Stimulated activated CD4-positive, alpha-beta T cell treated with anti-CD3 and anti-CD28 coated beads, Interleukin-2, amount 100 ng/mL, for 4 hours (primary cell): ENCODE measurements around the gene PITHD1.
"Not testable (repeated sequence)": the region's sequence is repeated elsewhere in the genome, so short reads cannot be mapped to it uniquely, and the experiment has no call there.

Experiments
- DNase-seq: peaks from one replicate; pipeline ENCODE4 v3.0.0-alpha.2; 2020; ENCODE audit warnings: low read depth

The PITHD1 gene

DNA sequence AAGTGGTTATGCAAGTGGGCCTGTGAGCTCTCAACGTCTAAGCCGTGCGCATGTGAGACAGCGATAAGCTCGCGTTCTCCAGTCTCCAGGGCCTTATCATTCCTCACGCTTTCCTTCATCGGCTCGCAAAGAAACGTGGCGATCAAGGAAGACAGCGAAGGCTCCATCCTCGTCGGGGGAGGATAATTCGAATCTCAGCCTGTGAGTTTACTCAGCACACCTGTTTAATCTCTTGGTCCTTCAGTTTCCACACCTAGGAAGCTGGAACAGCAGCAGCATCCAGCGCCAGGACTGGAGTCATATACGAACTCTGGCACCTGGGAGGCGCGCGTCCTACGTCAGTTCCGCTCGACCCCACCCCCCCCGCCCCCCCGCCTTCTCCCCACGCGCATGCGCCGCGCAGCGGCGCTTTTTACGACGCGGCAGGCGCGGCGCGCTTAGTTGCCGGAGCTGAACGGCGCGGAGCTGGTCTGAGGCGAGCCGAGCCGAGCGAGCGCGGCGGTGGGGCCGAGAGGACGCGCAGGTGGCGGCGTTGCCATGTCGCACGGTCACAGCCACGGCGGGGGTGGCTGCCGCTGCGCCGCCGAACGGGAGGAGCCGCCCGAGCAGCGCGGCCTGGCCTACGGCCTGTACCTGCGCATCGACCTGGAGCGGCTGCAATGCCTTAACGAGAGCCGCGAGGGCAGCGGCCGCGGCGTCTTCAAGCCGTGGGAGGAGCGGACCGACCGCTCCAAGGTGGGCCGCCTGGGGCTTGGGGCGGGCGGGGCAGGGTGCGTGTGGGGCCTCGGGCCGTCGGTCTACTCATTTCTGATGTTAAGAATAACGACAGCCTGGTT, at the start of gene PITHD1:
Gene PITHD1, plus strand, starts transcription at position 440 of the 836 bp plus-strand sequence. Its CDS starts 98 bp downstream, at position 538.
- DNase-seq = peak; percentile 68

- DNase-seq = no peak
Measured at GRCh38 chr1:23732363-23733224, 45.6 kb upstream of the PITHD1 start.

DNA sequence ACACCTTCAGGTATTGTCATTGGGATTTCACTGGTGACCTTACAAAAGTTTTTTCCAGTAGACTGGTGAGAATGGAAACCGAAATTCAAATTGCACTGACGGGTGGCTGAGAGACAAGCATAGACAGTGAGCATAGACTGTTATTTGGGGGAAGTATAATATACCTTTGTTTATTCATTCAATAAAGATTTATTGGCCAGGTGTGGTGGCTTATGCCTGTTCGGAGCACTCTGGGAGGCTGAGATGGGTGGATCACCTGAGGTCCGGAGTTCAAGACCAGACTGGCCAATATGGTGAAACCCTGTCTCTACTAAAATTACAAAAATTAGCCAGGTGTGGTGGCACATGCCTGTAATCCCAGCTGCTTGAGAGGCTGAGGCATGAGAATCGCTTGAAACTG, 44.9 kb upstream of the PITHD1 start:
- not testable (repeated sequence) for DNase-seq

DNA sequence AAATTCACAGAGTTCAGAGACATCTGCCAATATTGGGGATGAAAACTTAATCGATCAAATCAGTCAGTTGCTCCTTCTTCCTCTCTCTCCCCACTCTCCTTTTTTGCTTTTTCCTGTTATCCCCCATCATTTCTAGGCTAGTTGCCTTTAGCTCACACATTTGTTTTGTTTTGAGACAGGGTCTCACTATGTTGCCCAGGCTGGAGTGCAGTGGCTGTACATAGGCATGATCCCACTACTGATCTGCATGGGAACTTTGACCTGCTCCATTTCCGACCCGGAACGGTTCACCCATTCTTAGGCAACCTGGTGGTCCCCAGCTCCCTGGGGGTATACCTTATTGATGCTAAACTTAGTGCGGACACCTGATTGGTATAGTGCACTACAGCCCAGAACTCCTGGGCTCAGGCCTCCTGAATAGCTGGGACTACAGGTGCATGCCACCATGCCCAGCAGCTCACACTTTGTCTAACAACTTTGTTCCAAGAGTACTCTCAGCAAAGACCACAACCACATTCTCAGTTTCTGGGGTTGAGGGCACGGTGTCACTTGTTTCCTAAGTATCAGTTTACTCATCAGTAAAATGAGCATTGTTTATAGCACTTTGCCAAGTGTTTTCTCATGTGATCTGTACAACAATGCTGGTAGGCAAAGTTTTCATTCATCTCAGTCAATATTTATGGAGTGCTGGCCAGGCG, 41.6 kb upstream of the PITHD1 start:
- DNase-seq = no peak

GRCh38 chr1:23741609-23742008, 36.6 kb upstream of the PITHD1 start:
- no peak for DNase-seq

DNA sequence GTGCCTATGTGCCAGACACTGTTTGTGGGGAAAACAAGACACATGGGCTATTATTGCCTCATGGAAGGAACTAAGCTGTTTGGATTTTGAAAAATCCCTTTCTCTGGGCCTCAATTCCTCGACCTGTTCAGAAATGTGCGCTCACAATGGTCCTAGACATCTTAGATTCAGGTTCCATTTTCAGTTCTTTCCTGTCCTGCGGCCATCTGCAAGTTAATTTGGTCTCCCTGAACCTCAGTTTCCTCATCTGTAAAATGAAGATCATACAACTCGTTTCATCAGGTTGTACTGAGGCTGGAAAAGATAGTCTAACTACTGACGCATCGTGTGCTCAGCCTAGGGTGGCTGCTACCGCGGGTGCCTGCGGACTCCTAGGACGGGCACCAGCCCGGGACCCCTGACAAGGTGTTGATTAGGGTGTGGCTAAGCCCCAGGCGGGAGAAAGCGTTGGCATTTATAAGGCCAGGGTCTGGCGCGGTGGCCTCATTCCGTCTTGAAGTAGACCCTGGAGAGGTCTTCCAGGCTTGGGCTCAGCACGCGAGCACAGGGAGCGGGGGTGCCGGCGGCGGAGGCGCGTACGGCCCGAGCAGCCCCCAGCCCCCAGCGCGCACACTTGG, 35.4 kb upstream of the PITHD1 start:
- no peak for DNase-seq

DNA sequence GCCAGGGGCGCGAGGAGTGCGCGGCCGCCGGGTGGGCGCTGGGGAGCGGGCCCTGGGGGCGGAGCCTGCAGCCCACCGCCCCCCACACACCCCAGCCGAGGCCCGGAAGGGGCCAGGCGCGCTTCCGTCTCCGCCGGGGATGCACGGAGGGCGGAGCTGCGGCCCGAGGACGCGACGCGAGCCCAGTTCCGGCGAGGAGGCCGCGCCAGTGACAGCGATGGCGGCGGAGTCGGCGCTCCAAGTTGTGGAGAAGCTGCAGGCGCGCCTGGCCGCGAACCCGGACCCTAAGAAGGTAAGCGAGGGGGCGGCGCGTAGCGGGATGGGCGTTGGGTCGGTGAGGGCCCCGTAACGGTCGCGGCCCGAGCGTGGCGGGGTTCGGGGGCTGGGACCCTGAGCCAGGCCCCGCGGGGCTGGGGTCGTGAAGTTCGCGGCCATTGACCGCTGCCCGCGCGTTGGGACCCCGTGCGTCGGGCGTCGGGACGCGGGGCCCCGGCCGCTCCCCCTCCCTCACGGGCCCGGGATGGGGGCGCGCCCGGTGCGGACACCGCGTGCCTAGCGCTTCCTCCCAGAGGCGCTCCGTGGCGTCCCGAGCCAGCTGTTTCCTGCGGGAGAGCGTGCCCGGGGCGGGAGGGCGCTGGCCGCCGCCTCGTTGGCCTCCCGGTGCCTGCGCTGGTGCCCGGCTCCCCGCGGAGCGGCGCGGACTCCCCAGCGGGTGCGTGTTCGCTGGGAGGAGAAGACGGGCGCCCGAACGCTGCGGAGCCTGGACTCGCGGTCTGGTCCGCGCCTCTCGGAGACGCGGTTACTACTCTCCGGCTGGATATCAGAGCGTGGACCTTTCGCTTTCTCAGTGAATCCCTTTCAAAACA, 34.7 kb upstream of the PITHD1 start, which contains the start of gene ELOA:
Gene ELOA, plus strand, starts transcription at position 185 of the 866 bp plus-strand sequence. Its CDS starts 33 bp downstream, at position 218.
- peak; percentile 69 for DNase-seq

GRCh38 chr1:23745515-23745914, 32.7 kb upstream of the PITHD1 start:
- DNase-seq = no peak

- DNase-seq = no peak
Measured at GRCh38 chr1:23748016-23748415, 30.2 kb upstream of the PITHD1 start.

- DNase-seq = no peak
Measured at GRCh38 chr1:23751050-23751814, 27.0 kb upstream of the PITHD1 start.

DNA sequence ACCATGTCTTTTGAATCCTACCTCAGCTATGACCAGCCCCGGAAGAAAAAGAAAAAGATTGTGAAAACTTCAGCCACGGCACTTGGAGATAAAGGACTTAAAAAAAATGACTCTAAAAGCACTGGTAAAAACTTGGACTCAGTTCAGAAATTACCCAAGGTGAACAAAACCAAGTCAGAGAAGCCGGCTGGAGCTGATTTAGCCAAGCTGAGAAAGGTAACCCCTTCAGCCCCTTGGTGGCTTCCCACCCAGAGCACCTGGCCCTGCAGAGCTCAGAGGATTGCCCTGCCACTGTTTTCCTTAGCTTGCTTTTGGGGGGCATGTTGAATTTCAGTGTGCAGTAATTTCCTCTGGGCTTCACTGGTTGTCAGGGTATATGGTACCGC, 26.4 kb upstream of the PITHD1 start:
- no peak for DNase-seq

GRCh38 chr1:23752909-23753308, 25.3 kb upstream of the PITHD1 start:
- no peak for DNase-seq

DNA sequence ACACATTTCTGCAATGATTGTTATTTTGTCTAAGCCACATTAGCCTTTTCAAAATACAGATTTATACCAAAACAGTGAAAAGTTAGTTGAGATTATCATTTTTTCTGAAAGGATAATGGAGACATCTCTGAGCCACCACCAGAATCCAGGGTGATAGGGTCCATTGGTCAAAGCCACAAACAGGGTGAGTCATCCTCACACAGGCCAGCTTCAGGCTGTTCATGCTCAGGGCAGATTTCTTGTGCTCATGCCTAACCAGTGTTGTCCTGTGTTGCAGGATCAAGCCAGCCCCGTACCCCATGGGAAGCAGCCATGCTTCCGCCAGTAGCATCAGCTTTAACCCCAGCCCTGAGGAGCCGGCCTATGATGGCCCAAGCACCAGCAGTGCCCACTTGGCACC, 21.5 kb upstream of the PITHD1 start:
- DNase-seq = no peak

DNA sequence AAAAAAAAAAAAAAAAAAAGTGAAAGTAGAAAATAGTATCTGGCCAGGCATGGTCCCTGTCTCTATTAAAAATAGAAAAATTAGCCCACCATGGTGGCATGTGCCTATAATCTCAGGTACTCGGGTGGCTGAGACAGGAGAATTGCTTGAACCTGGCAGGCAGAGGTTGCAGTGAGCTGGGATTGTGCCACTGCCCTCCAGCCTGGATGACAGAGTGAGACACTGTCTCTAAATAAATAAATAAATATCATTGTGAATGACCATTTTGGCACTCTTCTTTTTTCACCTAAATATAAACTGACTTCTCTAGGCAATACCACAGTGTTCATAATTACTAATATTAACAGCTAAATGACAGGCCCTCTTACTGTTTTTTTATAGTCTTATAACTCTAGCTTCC, 20.4 kb upstream of the PITHD1 start:
- DNase-seq = no peak

GRCh38 chr1:23759277-23759676, 18.9 kb upstream of the PITHD1 start:
- no peak for DNase-seq

GRCh38 chr1:23763041-23763577, 15.1 kb upstream of the PITHD1 start:
- DNase-seq = no peak

DNA sequence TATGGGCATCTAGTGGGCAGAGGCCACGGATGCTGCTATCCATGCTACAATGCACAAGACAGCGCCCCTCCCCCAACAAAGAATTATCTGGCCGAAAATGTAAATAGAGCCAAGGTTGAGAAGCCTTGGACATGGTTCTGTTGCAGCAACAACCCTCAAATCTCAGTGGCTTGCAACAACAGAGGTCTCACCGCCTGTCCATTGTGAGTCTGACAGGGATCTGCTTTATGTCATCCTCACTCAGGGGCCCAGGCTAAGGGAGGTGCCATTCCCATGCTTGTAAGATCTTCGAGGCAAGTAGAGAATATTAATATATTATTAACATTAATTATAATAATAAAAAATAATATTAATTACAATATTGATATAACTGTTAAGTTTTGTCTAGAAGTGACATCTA, 9.5 kb upstream of the PITHD1 start:
- no peak for DNase-seq

DNA sequence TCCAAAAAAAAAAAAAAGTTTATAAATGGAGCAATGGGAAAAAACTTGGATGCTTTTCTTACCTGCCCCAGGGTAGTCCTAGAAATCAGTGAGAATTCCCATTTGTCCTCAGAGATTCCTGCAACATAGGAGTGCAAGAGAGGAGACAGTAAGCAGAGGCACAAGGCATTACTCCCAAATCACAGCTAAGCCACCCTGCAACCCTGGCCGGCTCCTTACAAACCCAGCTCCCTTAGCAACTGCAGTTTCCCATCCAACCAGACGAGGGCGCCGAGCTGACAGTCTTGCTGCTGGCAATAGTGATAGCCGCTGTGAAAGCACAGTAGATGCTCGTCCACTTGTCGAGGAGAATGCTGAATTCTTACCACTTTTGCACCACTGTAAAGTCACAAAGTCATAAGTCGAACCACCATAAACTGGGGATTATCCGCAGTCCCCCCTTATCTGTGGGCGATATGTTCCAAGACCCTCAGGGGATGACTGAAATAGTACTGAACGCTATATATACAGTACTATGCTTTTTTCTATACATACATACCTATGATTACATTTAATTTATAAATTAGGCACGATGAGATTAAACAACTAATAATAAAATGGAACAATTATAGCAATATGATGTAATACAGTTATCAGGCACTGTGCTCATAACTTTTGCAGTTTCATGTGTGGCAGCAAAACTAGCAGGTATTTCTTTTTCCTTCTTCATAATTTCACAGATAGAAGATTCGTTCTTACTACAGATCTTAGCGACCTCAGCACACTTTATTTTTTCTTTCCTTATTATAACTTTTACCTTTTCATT, 6.0 kb upstream of the PITHD1 start:
- DNase-seq = peak; percentile 78

DNA sequence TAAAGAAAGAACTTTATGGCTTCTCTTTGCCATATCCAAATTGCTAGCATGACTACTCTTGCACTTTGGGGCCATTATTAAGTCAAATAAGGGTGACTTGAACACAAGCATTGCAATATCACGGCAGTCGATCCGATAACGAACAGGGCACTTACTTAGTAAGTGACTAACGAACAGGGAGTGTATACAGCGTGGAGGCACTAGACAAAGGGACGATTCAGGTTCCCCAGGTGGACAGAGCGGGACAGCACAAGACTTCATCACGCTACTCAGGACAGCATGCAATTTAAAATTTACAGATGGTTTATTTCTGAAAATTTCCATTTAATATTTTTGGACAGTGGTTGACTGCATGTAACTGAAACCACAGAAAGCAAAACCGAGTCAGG, 5.4 kb upstream of the PITHD1 start:
- no peak for DNase-seq
